Left ventricle myocardium inferior (tissue), 1 donor: ENCODE results near the gene ALDH3A1. TPM values are rescaled to one million over a fixed set of nuclear protein-coding genes. Genes with fewer than 3 reads are reported as not detected.

Source experiments
- DNase-seq: peaks from one replicate; pipeline ENCODE4 v3.0.0-alpha.2; 2020
- H3K27ac ChIP-seq: fragments of 200-600 bp; replicated peaks from 2 replicates; pipeline ENCODE4 v1.8.0; 2021
- H3K27me3 ChIP-seq: fragments of 200-600 bp; 2 replicates; pipeline ENCODE4 v1.8.0; 2021; ENCODE audit warnings: low read depth
- H3K36me3 ChIP-seq: fragments of 200-600 bp; 2 replicates; pipeline ENCODE4 v1.8.0; 2021
- H3K4me1 ChIP-seq: fragments of 200-600 bp; 2 replicates; pipeline ENCODE4 v1.8.0; 2021
- H3K4me3 ChIP-seq: fragments of 200-600 bp; 2 replicates; pipeline ENCODE4 v1.8.0; 2021; ENCODE audit warnings: mild to moderate bottlenecking, moderate library complexity
- H3K9me3 ChIP-seq: fragments of 200-600 bp; replicated peaks from 2 replicates; pipeline ENCODE4 v1.8.0; 2021
- intact Hi-C: fragments of 100-400 bp; cut with micrococcal nuclease; formaldehyde crosslinking; loops from one replicate; pipeline ENCODE4 v1.11.0; 2022
- total RNA-seq: library from RNA; stranded (reverse); fragmentation: NEBNext Ultra II Directional; extraction: Animal tissue kit (Norgen Biotek cat#: 25700); gene quantifications from one replicate; pipeline ENCODE4 v1.2.1, GENCODE V29; 2021
- TF ChIP-seq, protein P1 (sequence below): fragments of 200-600 bp; IDR thresholded peaks from 2 replicates; pipeline ENCODE4 v1.8.0; 2021; ENCODE audit warnings: antibody characterized with exemption, mild to moderate bottlenecking, borderline replicate concordance
- donor health status: DM: no; HTN: yes; CAD: no; lungs with severe emphysema.

Gene ALDH3A1
- total RNA-seq, 1 donor from 2014 or later: not detected

DNA sequence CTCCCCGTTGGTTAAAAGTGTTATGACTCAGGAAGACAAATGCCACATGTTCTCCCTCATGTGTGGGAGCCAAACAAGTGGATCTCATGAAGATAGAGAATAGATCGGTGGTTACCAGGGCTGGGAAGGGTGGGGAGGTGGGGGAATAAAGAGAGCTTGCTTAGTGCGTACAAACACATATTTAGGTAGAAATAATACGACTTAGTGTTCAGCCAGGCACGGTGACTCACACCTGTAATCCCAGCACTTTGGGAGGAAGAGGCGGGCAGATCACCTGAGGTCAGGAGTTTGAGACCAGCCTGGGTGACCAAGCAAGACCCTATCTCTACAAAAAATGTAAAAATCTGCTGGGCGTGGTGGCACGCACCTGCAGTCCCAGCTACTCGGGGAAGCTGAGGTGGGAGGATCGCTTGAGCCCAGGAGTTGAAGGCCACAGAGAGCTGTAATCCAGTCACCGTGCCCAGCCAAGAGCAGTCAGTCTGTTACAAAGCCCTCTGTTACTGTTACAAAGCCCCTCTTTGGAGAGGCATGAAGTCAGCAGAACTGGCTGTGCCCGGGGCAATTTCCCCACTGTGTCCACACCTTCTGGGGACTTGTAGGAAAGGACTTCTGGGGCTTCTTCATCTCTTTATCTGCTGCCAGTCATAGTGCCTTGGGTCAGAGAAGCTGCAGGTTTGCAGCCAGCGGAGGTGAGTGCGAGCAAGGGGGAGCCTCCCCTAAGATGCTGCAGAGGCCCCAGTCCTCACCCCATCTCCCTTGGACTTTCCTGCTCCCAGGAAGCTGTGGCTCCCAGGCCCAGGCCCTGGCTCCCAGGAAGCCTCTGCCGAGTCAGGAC is 4.3 kb upstream of the ALDH3A1 start:
- DNase-seq: no peak
- intact Hi-C loops: no loop called here
- Histone ChIP-seq H3K27ac (peak overlapping the region; percentile 66), H3K27me3 (peaks cover 14% of the 10 kb centered on the region), H3K4me3 (no peak overlapping the region), H3K9me3 (no peaks in the 10 kb centered on the region), H3K36me3 (no peaks in the 10 kb centered on the region), H3K4me1 (peaks cover 10% of the 10 kb centered on the region)
- TF ChIP-seq, protein P1, sequence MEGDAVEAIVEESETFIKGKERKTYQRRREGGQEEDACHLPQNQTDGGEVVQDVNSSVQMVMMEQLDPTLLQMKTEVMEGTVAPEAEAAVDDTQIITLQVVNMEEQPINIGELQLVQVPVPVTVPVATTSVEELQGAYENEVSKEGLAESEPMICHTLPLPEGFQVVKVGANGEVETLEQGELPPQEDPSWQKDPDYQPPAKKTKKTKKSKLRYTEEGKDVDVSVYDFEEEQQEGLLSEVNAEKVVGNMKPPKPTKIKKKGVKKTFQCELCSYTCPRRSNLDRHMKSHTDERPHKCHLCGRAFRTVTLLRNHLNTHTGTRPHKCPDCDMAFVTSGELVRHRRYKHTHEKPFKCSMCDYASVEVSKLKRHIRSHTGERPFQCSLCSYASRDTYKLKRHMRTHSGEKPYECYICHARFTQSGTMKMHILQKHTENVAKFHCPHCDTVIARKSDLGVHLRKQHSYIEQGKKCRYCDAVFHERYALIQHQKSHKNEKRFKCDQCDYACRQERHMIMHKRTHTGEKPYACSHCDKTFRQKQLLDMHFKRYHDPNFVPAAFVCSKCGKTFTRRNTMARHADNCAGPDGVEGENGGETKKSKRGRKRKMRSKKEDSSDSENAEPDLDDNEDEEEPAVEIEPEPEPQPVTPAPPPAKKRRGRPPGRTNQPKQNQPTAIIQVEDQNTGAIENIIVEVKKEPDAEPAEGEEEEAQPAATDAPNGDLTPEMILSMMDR: no peak

DNA sequence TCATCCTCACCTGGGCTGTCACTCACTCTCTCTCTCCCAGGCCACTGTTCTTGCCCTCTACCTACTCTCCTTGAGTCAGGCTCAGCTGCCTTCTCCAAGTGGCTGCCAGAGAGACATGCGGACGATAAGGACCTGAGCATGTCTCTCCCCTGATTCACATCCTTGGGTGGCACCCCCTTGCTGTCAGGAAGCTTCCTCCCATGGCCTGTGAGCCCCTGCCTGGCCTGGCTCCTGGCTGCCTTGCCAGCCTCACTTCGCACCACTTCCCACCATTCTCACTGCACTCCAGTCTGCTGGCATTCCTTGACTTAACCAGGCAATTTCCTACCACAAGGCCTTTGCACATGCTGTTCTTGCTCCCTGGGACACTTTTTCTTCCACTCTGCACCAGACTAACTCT is 2.7 kb upstream of the ALDH3A1 start:
- H3K4me1 ChIP-seq: peaks cover 10% of the 10 kb centered on the region
- TF ChIP-seq, protein P1: no peak
- no peak for DNase-seq
- no peak overlapping the region for H3K4me3 ChIP-seq
- no peaks in the 10 kb centered on the region for H3K9me3 ChIP-seq
- intact Hi-C loops: no loop called here
- no peak overlapping the region for H3K27ac ChIP-seq
- H3K36me3 ChIP-seq: no peaks in the 10 kb centered on the region
- peaks cover 13% of the 10 kb centered on the region for H3K27me3 ChIP-seq

- Histone ChIP-seq H3K36me3 (no peaks in the 10 kb centered on the region), H3K27me3 (peaks cover 13% of the 10 kb centered on the region), H3K4me3 (no peak overlapping the region), H3K4me1 (peaks cover 15% of the 10 kb centered on the region), H3K27ac (no peak overlapping the region), H3K9me3 (no peaks in the 10 kb centered on the region)
- TF ChIP-seq, protein P1: no peak
- DNase-seq: no peak
- intact Hi-C loops: no loop called here
Observed at GRCh38 chr17:19750020-19750572, 2.0 kb upstream of the ALDH3A1 start.

GRCh38 chr17:19748807-19749193 is 702 bp upstream of the ALDH3A1 start:
- intact Hi-C loops: no loop called here

DNA sequence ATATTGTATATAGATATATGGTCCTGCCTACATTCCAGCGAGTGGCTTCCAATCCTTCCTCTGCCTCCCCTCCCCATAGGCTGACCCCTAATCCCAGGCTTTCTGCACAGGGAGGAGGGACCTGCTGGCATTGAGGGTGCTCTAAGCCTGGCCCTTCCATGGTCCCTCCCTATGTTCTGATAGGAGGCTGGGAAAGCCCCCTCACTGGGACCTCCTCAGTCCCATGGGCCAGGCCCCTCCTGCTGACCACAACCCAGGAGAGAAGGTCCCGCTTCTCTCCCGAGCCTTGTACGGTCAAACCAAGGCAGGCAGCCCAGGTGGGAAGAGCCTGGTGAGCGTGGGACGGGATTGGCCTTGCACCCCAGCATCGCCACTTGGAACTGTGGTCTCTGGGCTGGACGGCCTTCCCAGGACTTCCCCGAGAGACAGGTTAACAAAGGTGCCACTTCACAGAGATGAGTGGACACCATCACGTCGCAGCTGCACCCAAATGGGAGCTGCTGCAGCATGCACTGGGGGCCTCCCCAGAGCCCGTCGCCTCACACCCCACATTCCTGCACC is 859 bp downstream of the ALDH3A1 start:
- Histone ChIP-seq H3K27me3 (peaks cover 13% of the 10 kb centered on the region), H3K9me3 (no peaks in the 10 kb centered on the region), H3K4me1 (peaks cover 14% of the 10 kb centered on the region), H3K36me3 (no peaks in the 10 kb centered on the region), H3K27ac (no peak overlapping the region), H3K4me3 (no peak overlapping the region)
- no peak for DNase-seq
- intact Hi-C loops: no loop called here
- TF ChIP-seq, protein P1: no peak

More at GRCh38 chr17:19748807-19749193, 702 bp upstream of the ALDH3A1 start:
- H3K36me3 ChIP-seq: no peaks in the 10 kb centered on the region
- no peak overlapping the region for H3K4me3 ChIP-seq
- TF ChIP-seq, protein P1: no peak
- H3K27me3 ChIP-seq: peaks cover 13% of the 10 kb centered on the region
- peaks cover 23% of the 10 kb centered on the region for H3K4me1 ChIP-seq
- DNase-seq: no peak
- H3K9me3 ChIP-seq: no peaks in the 10 kb centered on the region
- H3K27ac ChIP-seq: no peak overlapping the region
